HCT116 (cell line): ENCODE measurements around the gene POLA1. TPM values are rescaled to one million over a fixed set of nuclear protein-coding genes. Genes with fewer than 3 reads are reported as not detected.

Source experiments
- ATAC-seq: fragments of 200-7000 bp; cut with Tn5 transposase; 2 replicates; pipeline ENCODE4 v1.9.1; 2020; ENCODE audit warnings: mild to moderate bottlenecking, moderate library complexity
- BruUV-seq: library from RNA; stranded (reverse); fragments of 400-500 nt; replicated peaks from 2 replicates; lab custom pipeline; 2021; lab: Mats Ljungman, UMichigan
- CTCF ChIA-PET: fragments of 300-600 bp; sonication (Branson Sonifier 250); formaldehyde crosslinking; loops from one replicate; lab custom pipeline; 2021; ENCODE audit warnings: antibody characterized with exemption; lab: Charles Lee
- POLR2A ChIA-PET: fragments of 300-600, 350-600 bp; sonication (Branson Sonifier 250); formaldehyde crosslinking; loops from one replicate; lab custom pipeline; 2021; ENCODE audit warnings: antibody characterized with exemption; lab: Charles Lee
- RAD21 ChIA-PET, 2 experiments: fragments of 300-600 bp; sonication (Branson Sonifier 250); formaldehyde crosslinking; loops; one replicate each; lab custom pipeline; 2023; ENCODE audit warnings: low total read pairs in 2 of 2; ENCODE audit not compliant: uncharacterized antibody in 2 of 2, unreplicated experiment in 2 of 2, low non-redundant PET in 1 of 2; lab: Charles Lee
- DNase-seq: peaks from one replicate; pipeline ENCODE4 v3.0.0-alpha.2; 2010; ENCODE audit warnings: low read depth, low spot score
- H2AFZ ChIP-seq: fragments of 200-600 bp; shearing (Covaris generic), sonication (generic); 2 replicates; pipeline ENCODE4 v1.6.1; 2017; ENCODE audit warnings: low read depth, mixed run types, mixed read lengths, antibody characterized with exemption, low read length; ENCODE audit not compliant: poor library complexity, severe bottlenecking
- H3K27ac ChIP-seq: 2 replicates; pipeline ENCODE4 v1.5.1; 2012; ENCODE audit warnings: low read depth, low read length
- H3K27me3 ChIP-seq: fragments of 200-600 bp; sonication (generic); 2 replicates; pipeline ENCODE4 v1.6.1; 2016; ENCODE audit warnings: mixed run types, low read length, mixed read lengths; ENCODE audit not compliant: insufficient read depth
- H3K36me3 ChIP-seq, 2 experiments: fragments of 200-500 bp in 1 of 2; fragments of 200-600 bp in 1 of 2; sonication (Bioruptor generic) in 1 of 2; sonication (generic) in 1 of 2; 2 replicates each; pipeline versions ENCODE4 v1.5.1 to v1.6.1; 2014 to 2016; ENCODE audit warnings: low read length in 2 of 2, inconsistent platforms in 1 of 2, mixed read lengths in 1 of 2, mixed run types in 1 of 2; ENCODE audit not compliant: insufficient read depth in 2 of 2, control insufficient read depth in 1 of 2
- H3K4me1 ChIP-seq, 2 experiments: fragments of 200-600 bp in 1 of 2; sonication (generic) in 1 of 2; 2 replicates each; pipeline versions ENCODE4 v1.5.1 to v1.6.1; 2012 to 2017; ENCODE audit warnings: low read length in 2 of 2, inconsistent platforms in 1 of 2, mild to moderate bottlenecking in 1 of 2, mixed read lengths in 1 of 2, mixed run types in 1 of 2, moderate library complexity in 1 of 2; ENCODE audit not compliant: insufficient read depth in 2 of 2, control insufficient read depth in 1 of 2
- H3K4me2 ChIP-seq: fragments of 200-600 bp; sonication (generic); 2 replicates; pipeline ENCODE4 v1.6.1; 2017; ENCODE audit warnings: mixed run types, low read length, mixed read lengths
- H3K4me3 ChIP-seq, 2 experiments: fragments of 200-600 bp in 1 of 2; sonication (generic) in 1 of 2; replicated peaks in 1 of 2; 2 replicates each; pipeline ENCODE4 v1.5.1; 2011 to 2016; ENCODE audit warnings: low read length in 2 of 2, control low read depth in 1 of 2, low read depth in 1 of 2, mild to moderate bottlenecking in 1 of 2, mixed read lengths in 1 of 2, mixed run types in 1 of 2
- H3K79me2 ChIP-seq: fragments of 200-600 bp; sonication (generic); 2 replicates; pipeline ENCODE4 v1.6.1; 2017; ENCODE audit warnings: mild to moderate bottlenecking, mixed run types, low read length, moderate library complexity, mixed read lengths; ENCODE audit not compliant: insufficient read depth
- H3K9ac ChIP-seq: fragments of 200-600 bp; sonication (generic); 2 replicates; pipeline ENCODE4 v1.6.1; 2016; ENCODE audit warnings: low read length, mixed read lengths
- H3K9me2 ChIP-seq: fragments of 200-600 bp; sonication (generic), shearing (Covaris generic); 2 replicates; pipeline ENCODE4 v1.6.1; 2017; ENCODE audit warnings: mixed run types, mild to moderate bottlenecking, moderate library complexity; ENCODE audit not compliant: insufficient read depth
- H3K9me3 ChIP-seq, 2 experiments: fragments of 200-500 bp in 1 of 2; fragments of 200-600 bp in 1 of 2; sonication (Bioruptor generic) in 1 of 2; sonication (generic) in 1 of 2; 2 replicates each; pipeline ENCODE4 v1.6.1; 2014 to 2017; ENCODE audit warnings: low read length in 2 of 2, mixed read lengths in 2 of 2, inconsistent platforms in 1 of 2, low read depth in 1 of 2, mild to moderate bottlenecking in 1 of 2, mixed run types in 1 of 2, moderate library complexity in 1 of 2; ENCODE audit not compliant: control insufficient read depth in 1 of 2, insufficient read depth in 1 of 2
- H4K20me1 ChIP-seq: fragments of 200-600 bp; sonication (generic), shearing (Covaris generic); 2 replicates; pipeline ENCODE4 v1.6.1; 2017; ENCODE audit warnings: mixed run types, mild to moderate bottlenecking, moderate library complexity; ENCODE audit not compliant: insufficient read depth
- ATF3 ChIP-seq: IDR thresholded peaks from 2 replicates; pipeline ENCODE4 v1.6.1; 2012
- CBX3 ChIP-seq: IDR thresholded peaks from 2 replicates; pipeline ENCODE4 v1.6.1; 2012; ENCODE audit warnings: low read depth
- EGR1 ChIP-seq: IDR thresholded peaks from 2 replicates; pipeline ENCODE4 v1.6.1; 2012; ENCODE audit warnings: low read depth
- ELF1 ChIP-seq: IDR thresholded peaks from 2 replicates; pipeline ENCODE4 v1.6.1; 2012; ENCODE audit warnings: low read depth, borderline replicate concordance
- EZH2 ChIP-seq: fragments of 200-600 bp; sonication (generic); IDR thresholded peaks from 2 replicates; pipeline ENCODE4 v1.6.1; 2017; ENCODE audit warnings: antibody characterized with exemption, mixed run types
- EZH2phosphoT487 ChIP-seq: fragments of 200-600 bp; IDR thresholded peaks from 2 replicates; pipeline ENCODE4 v1.6.1; 2018; ENCODE audit warnings: antibody characterized with exemption, borderline replicate concordance
- JUND ChIP-seq: IDR thresholded peaks from 2 replicates; pipeline ENCODE4 v1.6.1; 2012
- POLR2A ChIP-seq: IDR thresholded peaks from 2 replicates; pipeline ENCODE4 v1.7.0; 2011; ENCODE audit warnings: borderline replicate concordance; ENCODE audit not compliant: insufficient read depth, insufficient read length; ENCODE audit errors: extremely low read depth
- RAD21 ChIP-seq: IDR thresholded peaks from 2 replicates; pipeline ENCODE4 v1.6.1; 2012; ENCODE audit warnings: low read depth, mild to moderate bottlenecking
- REST ChIP-seq: IDR thresholded peaks from 2 replicates; pipeline ENCODE4 v1.6.1; 2012; ENCODE audit warnings: low read depth
- SIN3A ChIP-seq: IDR thresholded peaks from 2 replicates; pipeline ENCODE4 v1.6.1; 2012; ENCODE audit warnings: low read depth
- SP1 ChIP-seq: IDR thresholded peaks from 2 replicates; pipeline ENCODE4 v1.6.1; 2012; ENCODE audit warnings: low read depth
- SRF ChIP-seq: IDR thresholded peaks from 2 replicates; pipeline ENCODE4 v1.6.1; 2012; ENCODE audit warnings: low read depth
- TCF7L2 ChIP-seq: IDR thresholded peaks from 2 replicates; pipeline ENCODE4 v1.7.0; 2011; ENCODE audit warnings: borderline replicate concordance, inconsistent platforms; ENCODE audit not compliant: insufficient read depth, insufficient read length; ENCODE audit errors: extremely low read depth
- YY1 ChIP-seq: IDR thresholded peaks from 2 replicates; pipeline ENCODE4 v1.6.1; 2011; ENCODE audit warnings: low read length, low read depth, moderate library complexity, mild to moderate bottlenecking; ENCODE audit not compliant: insufficient replicate concordance; ENCODE audit errors: extremely low read depth
- ZBTB33 ChIP-seq: IDR thresholded peaks from 2 replicates; pipeline ENCODE4 v1.6.1; 2011; ENCODE audit warnings: mild to moderate bottlenecking, low read length, moderate library complexity; ENCODE audit not compliant: insufficient replicate concordance; ENCODE audit errors: extremely low read depth
- ZNF274 ChIP-seq: fragments of 200-500 bp; sonication (Bioruptor generic); IDR thresholded peaks from 2 replicates; pipeline ENCODE4 v1.6.1; 2014; ENCODE audit warnings: mild to moderate bottlenecking, low read depth, low read length, inconsistent platforms
- intact Hi-C: fragments of 100-400 bp; cut with micrococcal nuclease; formaldehyde crosslinking; loops from 2 replicates; pipeline ENCODE4 v1.10.0; 2022
- total RNA-seq: library from RNA; stranded (reverse); gene quantifications from one replicate; pipeline ENCODE4 v1.2.1, GENCODE V29; 2021; ENCODE audit not compliant: unreplicated experiment

The POLA1 gene
- total RNA-seq, 1 experiment from 2014 or later, result 27.0 TPM

GRCh38 chrX:25034889-25035288 is 341.2 kb downstream of the POLA1 start (continued):
- TF ChIP-seq REST (no peak), SP1 (no peak), ZNF274 (no peak)

- RAD21 ChIA-PET, result no interaction called here
- Histone ChIP-seq H3K9ac (no peak overlapping the region), H3K4me1 (no peaks in the 10 kb centered on the region), H2AFZ (no peak overlapping the region), H3K79me2 (no peaks in the 10 kb centered on the region), H3K4me2 (no peak overlapping the region), H3K27ac (no peak overlapping the region), H3K9me2 (no peaks in the 10 kb centered on the region), H4K20me1 (no peaks in the 10 kb centered on the region), H3K9me3 (no peaks in the 10 kb centered on the region), H3K27me3 (no peaks in the 10 kb centered on the region), H3K36me3 (no peaks in the 10 kb centered on the region), H3K4me3 (no peak overlapping the region)
- intact Hi-C loops, result no loop called here
- ATAC-seq (no peak), DNase-seq (no peak)
- CTCF ChIA-PET, result no interaction called here
- BruUV-seq, result no TSS peak
- POLR2A ChIA-PET, result no interaction called here
- no peak for TF ChIP-seq SP1
- TF ChIP-seq ELF1, result no peak
- no peak for TF ChIP-seq CBX3
- TF ChIP-seq POLR2A, result no peak
- TF ChIP-seq EGR1, result no peak
- no peak for TF ChIP-seq ATF3
- no peak for TF ChIP-seq SIN3A
- no peak for TF ChIP-seq REST
- no peak for TF ChIP-seq ZNF274
- no peak for TF ChIP-seq ZBTB33
- no peak for TF ChIP-seq EZH2phosphoT487
- no peak for TF ChIP-seq JUND
- TF ChIP-seq SRF, result no peak
- no peak for TF ChIP-seq EZH2
- TF ChIP-seq TCF7L2, result no peak
- TF ChIP-seq YY1, result no peak
- TF ChIP-seq RAD21, result no peak
Measured at GRCh38 chrX:25039036-25039435, 345.3 kb downstream of the POLA1 start.
